ENCODE results near the gene GRIN1.

Gene GRIN1

GRCh38 chr9:137170486-137171148, 31.7 kb downstream of the GRIN1 start:
- no peaks in the 10 kb centered on the region for H3K79me2 ChIP-seq (ENCODE audit: insufficient read depth, low read depth)
- peaks cover 29% of the 10 kb centered on the region for H3K27me3 ChIP-seq (ENCODE audit: insufficient read depth, low read depth)
- H3K27ac ChIP-seq, result no peak overlapping the region
- peak overlapping the region; percentile 60 for H3K4me2 ChIP-seq
- H3K9ac ChIP-seq, result no peak overlapping the region
- H3K36me3 ChIP-seq (ENCODE audit: insufficient read depth), result no peaks in the 10 kb centered on the region
- H3K4me3 ChIP-seq (IDR thresholded peaks at IDR 0.05; ENCODE audit: insufficient read depth, low read depth, low read length), result no peak overlapping the region
- H3K4me1 ChIP-seq (ENCODE audit: low read depth, poor library complexity, severe bottlenecking), result peaks cover 47% of the 10 kb centered on the region
- no peaks in the 10 kb centered on the region for H4K20me1 ChIP-seq (ENCODE audit: insufficient read depth)
- peak overlapping the region; percentile 26; the same call in 1 of the 2 replicates for H2AFZ ChIP-seq (ENCODE audit: low read depth)
- no peak for TF ChIP-seq CTCF (conservative IDR thresholded peaks at IDR 0.05; ENCODE audit: low read depth, low read length)

DNA sequence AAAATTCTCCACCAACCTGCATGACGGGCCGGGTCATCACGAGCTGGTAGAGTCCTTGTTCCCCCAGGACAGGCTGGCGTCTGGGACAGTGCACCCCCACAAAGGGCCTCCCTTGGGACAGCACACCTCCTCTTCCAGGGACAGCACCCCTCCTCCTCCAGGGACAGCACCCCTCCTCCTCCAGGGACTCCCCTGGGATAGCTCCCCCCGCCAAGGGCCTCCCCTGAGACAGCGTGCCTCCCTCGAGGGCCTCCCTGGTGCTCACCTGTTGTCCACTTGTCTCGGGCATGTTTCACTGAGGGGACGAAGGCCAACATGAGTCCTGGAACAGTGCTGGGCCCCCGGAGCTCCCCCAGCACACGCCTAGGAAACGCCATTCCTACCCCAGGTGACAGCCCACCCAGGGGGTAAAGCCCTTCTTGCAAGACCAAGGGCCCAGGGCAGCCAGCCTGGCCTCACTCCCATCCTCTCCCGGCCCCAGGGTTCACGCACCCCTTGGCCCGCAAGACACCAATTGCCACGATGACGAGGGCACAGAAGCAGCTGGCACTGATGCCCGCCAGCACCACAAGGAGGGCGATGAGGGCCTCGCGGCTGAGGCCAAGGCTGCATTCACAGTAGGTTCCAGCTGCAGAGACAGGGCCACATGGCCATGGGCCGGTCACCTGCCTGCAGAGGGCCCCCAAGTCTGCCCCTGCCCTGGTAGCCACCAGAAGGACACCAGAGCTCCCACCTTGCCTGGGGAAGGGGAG, 32.4 kb downstream of the GRIN1 start:
- no peak overlapping the region for H2AFZ ChIP-seq (ENCODE audit: low read depth)
- no peaks in the 10 kb centered on the region for H4K20me1 ChIP-seq (ENCODE audit: insufficient read depth)
- TF ChIP-seq CTCF (conservative IDR thresholded peaks at IDR 0.05; ENCODE audit: low read depth, low read length), result no peak
- H3K4me2 ChIP-seq, result no peak overlapping the region
- no peaks in the 10 kb centered on the region for H3K36me3 ChIP-seq (ENCODE audit: insufficient read depth)
- no peak overlapping the region for H3K27ac ChIP-seq
- H3K27me3 ChIP-seq (ENCODE audit: insufficient read depth, low read depth), result peaks cover 22% of the 10 kb centered on the region
- no peaks in the 10 kb centered on the region for H3K79me2 ChIP-seq (ENCODE audit: insufficient read depth, low read depth)
- H3K4me3 ChIP-seq (IDR thresholded peaks at IDR 0.05; ENCODE audit: insufficient read depth, low read depth, low read length), result no peak overlapping the region
- no peak overlapping the region for H3K9ac ChIP-seq
- H3K4me1 ChIP-seq (ENCODE audit: low read depth, poor library complexity, severe bottlenecking), result peaks cover 44% of the 10 kb centered on the region

- Histone ChIP-seq H3K4me1 (ENCODE audit: low read depth, poor library complexity, severe bottlenecking) (peaks cover 31% of the 10 kb centered on the region), H3K4me2 (no peak overlapping the region), H3K36me3 (ENCODE audit: insufficient read depth) (no peaks in the 10 kb centered on the region), H3K79me2 (ENCODE audit: insufficient read depth, low read depth) (no peaks in the 10 kb centered on the region), H2AFZ (ENCODE audit: low read depth) (no peak overlapping the region), H3K27me3 (ENCODE audit: insufficient read depth, low read depth) (peaks cover 4% of the 10 kb centered on the region), H3K27ac (no peak overlapping the region), H3K4me3 (IDR thresholded peaks at IDR 0.05; ENCODE audit: insufficient read depth, low read depth, low read length) (no peak overlapping the region), H4K20me1 (ENCODE audit: insufficient read depth) (no peaks in the 10 kb centered on the region), H3K9ac (no peak overlapping the region)
- no peak for TF ChIP-seq CTCF (conservative IDR thresholded peaks at IDR 0.05; ENCODE audit: low read depth, low read length)
These were observed 34.2 kb downstream of the GRIN1 start for GRCh38 chr9:137172901-137173795.

GRCh38 chr9:137173796-137174664, 35.1 kb downstream of the GRIN1 start:
- Histone ChIP-seq H3K4me3 (IDR thresholded peaks at IDR 0.05; ENCODE audit: insufficient read depth, low read depth, low read length) (no peak overlapping the region), H4K20me1 (ENCODE audit: insufficient read depth) (no peaks in the 10 kb centered on the region), H3K4me1 (ENCODE audit: low read depth, poor library complexity, severe bottlenecking) (peaks cover 31% of the 10 kb centered on the region), H3K27me3 (ENCODE audit: insufficient read depth, low read depth) (no peaks in the 10 kb centered on the region), H2AFZ (ENCODE audit: low read depth) (no peak overlapping the region), H3K79me2 (ENCODE audit: insufficient read depth, low read depth) (no peaks in the 10 kb centered on the region), H3K27ac (no peak overlapping the region), H3K36me3 (ENCODE audit: insufficient read depth) (no peaks in the 10 kb centered on the region), H3K9ac (no peak overlapping the region), H3K4me2 (no peak overlapping the region)
- no peak for TF ChIP-seq CTCF (conservative IDR thresholded peaks at IDR 0.05; ENCODE audit: low read depth, low read length)
